H1 (cell line): ENCODE data around the gene CFDP1. TPM values are rescaled to one million over a fixed set of nuclear protein-coding genes. Genes with fewer than 3 reads are reported as not detected.

Source experiments
- CTCF ChIA-PET: fragments of 300-600 bp; sonication (Branson Sonifier 250); formaldehyde crosslinking; loops from one replicate; lab custom pipeline; 2021; ENCODE audit not compliant: partially characterized antibody; lab: Charles Lee
- POLR2A ChIA-PET: fragments of 300-600 bp; sonication (Branson Sonifier 250); formaldehyde crosslinking; loops from one replicate; lab custom pipeline; 2021; ENCODE audit warnings: inconsistent platforms; ENCODE audit not compliant: partially characterized antibody; lab: Charles Lee
- DNase-seq, 2 experiments: peaks; one replicate each; pipeline versions ENCODE4 v3.0.0 to v3.0.0-alpha.2; 2010 to 2022; ENCODE audit warnings: low spot score in 2 of 2, low read depth in 1 of 2, mixed read lengths in 1 of 2
- FAIRE-seq: peaks from 2 replicates; lab custom pipeline; 2011; peaks lifted over from hg19 to GRCh38; lab: Jason Lieb, UNC
- H2AFZ ChIP-seq: 2 replicates; pipeline ENCODE4 v1.8.1; 2012; ENCODE audit warnings: low read length, inconsistent platforms
- H2AK5ac ChIP-seq: 2 replicates; pipeline ENCODE4 v1.6.1; 2013; ENCODE audit warnings: low read depth, low read length
- H2BK120ac ChIP-seq: replicated peaks from 2 replicates; pipeline ENCODE3; 2013; ENCODE audit warnings: low read depth, low read length, inconsistent platforms
- H2BK12ac ChIP-seq: 2 replicates; pipeline ENCODE4 v1.6.1; 2013; ENCODE audit warnings: low read depth, low read length
- H2BK15ac ChIP-seq: 2 replicates; pipeline ENCODE4 v1.6.1; 2013; ENCODE audit warnings: low read length
- H2BK20ac ChIP-seq: 2 replicates; pipeline ENCODE4 v1.6.1; 2013; ENCODE audit warnings: low read length
- H2BK5ac ChIP-seq: 2 replicates; pipeline ENCODE4 v1.6.1; 2013; ENCODE audit warnings: low read depth, low read length
- H3K14ac ChIP-seq: 2 replicates; pipeline ENCODE4 v1.6.1; 2013; ENCODE audit warnings: inconsistent platforms; ENCODE audit not compliant: insufficient read length
- H3K18ac ChIP-seq: 2 replicates; pipeline ENCODE4 v1.6.1; 2013; ENCODE audit warnings: low read length; ENCODE audit errors: extremely low read depth
- H3K23ac ChIP-seq: 2 replicates; pipeline ENCODE4 v1.6.1; 2013; ENCODE audit warnings: inconsistent platforms; ENCODE audit not compliant: insufficient read length
- H3K23me2 ChIP-seq: 2 replicates; pipeline ENCODE4 v1.6.1; 2013; ENCODE audit warnings: low read depth, low read length
- H3K27ac ChIP-seq: 2 replicates; pipeline ENCODE4 v1.6.1; 2011; ENCODE audit warnings: low read depth, low read length, inconsistent platforms
- H3K27me3 ChIP-seq, 4 experiments: replicated peaks in 1 of 4; 1 replicate in 1 of 4; 2 replicates in 3 of 4; pipeline versions ENCODE4 v1.6.1 to v1.8.1; 2011 to 2013; ENCODE audit warnings: low read length in 3 of 4, mild to moderate bottlenecking in 3 of 4, inconsistent platforms in 2 of 4, mixed read lengths in 2 of 4, moderate library complexity in 1 of 4; ENCODE audit not compliant: control insufficient read depth in 3 of 4, insufficient read depth in 3 of 4; ENCODE audit errors: extremely low read depth in 1 of 4
- H3K36me3 ChIP-seq, 4 experiments: 2 replicates each; pipeline versions ENCODE4 v1.6.1 to v1.8.1; 2011 to 2013; ENCODE audit warnings: mild to moderate bottlenecking in 4 of 4, low read length in 3 of 4, moderate library complexity in 2 of 4, control low read depth in 1 of 4, inconsistent platforms in 1 of 4; ENCODE audit not compliant: insufficient read depth in 4 of 4, control insufficient read depth in 2 of 4
- H3K4ac ChIP-seq: replicated peaks from 2 replicates; pipeline ENCODE3; 2013; ENCODE audit warnings: low read length, low read depth, mixed read lengths, inconsistent platforms; ENCODE audit not compliant: insufficient read length
- H3K4me1 ChIP-seq, 4 experiments: replicated peaks in 1 of 4; 1 replicate in 1 of 4; 2 replicates in 3 of 4; pipeline versions ENCODE4 v1.6.1 to v1.8.1; 2011 to 2013; ENCODE audit warnings: low read length in 3 of 4, inconsistent platforms in 2 of 4, mixed read lengths in 1 of 4; ENCODE audit not compliant: insufficient read depth in 4 of 4, control insufficient read depth in 3 of 4
- H3K4me2 ChIP-seq, 2 experiments: 2 replicates each; pipeline versions ENCODE4 v1.6.1 to v1.8.1; 2011 to 2013; ENCODE audit warnings: low read depth in 2 of 2, low read length in 2 of 2, control low read depth in 1 of 2, inconsistent platforms in 1 of 2, mild to moderate bottlenecking in 1 of 2; ENCODE audit not compliant: insufficient read depth in 1 of 2
- H3K4me3 ChIP-seq, 4 experiments: fragments of 200-600, 300-600 bp in 1 of 4; sonication (generic), shearing (Covaris generic), sonication (Bioruptor Twin) in 1 of 4; 2 replicates each; pipeline versions ENCODE4 v1.5.1 to v1.8.1; 2011 to 2016; ENCODE audit warnings: low read length in 4 of 4, low read depth in 3 of 4, control low read depth in 2 of 4, inconsistent platforms in 2 of 4, mild to moderate bottlenecking in 2 of 4, mixed read lengths in 1 of 4, moderate library complexity in 1 of 4; ENCODE audit not compliant: insufficient read depth in 2 of 4; ENCODE audit errors: extremely low read depth in 1 of 4
- H3K56ac ChIP-seq: replicated peaks from 2 replicates; pipeline ENCODE3; 2013; ENCODE audit warnings: low read depth, mild to moderate bottlenecking, mixed read lengths, low read length, inconsistent platforms; ENCODE audit not compliant: insufficient read length
- H3K79me1 ChIP-seq: 2 replicates; pipeline ENCODE4 v1.6.1; 2013; ENCODE audit warnings: low read depth, low read length, control low read depth
- H3K79me2 ChIP-seq, 2 experiments: 2 replicates each; pipeline versions ENCODE4 v1.6.1 to v1.8.1; 2012 to 2013; ENCODE audit warnings: low read length in 2 of 2, mild to moderate bottlenecking in 2 of 2, inconsistent platforms in 1 of 2; ENCODE audit not compliant: insufficient read depth in 2 of 2, control insufficient read depth in 1 of 2
- H3K9ac ChIP-seq, 4 experiments: replicated peaks in 1 of 4; 1 replicate in 1 of 4; 2 replicates in 3 of 4; pipeline versions ENCODE4 v1.6.1 to v1.8.1; 2011 to 2013; ENCODE audit warnings: low read depth in 3 of 4, low read length in 3 of 4, control low read depth in 2 of 4, mild to moderate bottlenecking in 2 of 4, moderate library complexity in 2 of 4, inconsistent platforms in 1 of 4; ENCODE audit errors: extremely low read depth in 1 of 4
- H3K9me3 ChIP-seq, 2 experiments: 2 replicates each; pipeline versions ENCODE4 v1.6.1 to v1.8.1; 2012 to 2013; ENCODE audit warnings: mild to moderate bottlenecking in 2 of 2, moderate library complexity in 2 of 2, control low read depth in 1 of 2, inconsistent platforms in 1 of 2, low read depth in 1 of 2, low read length in 1 of 2, mixed read lengths in 1 of 2; ENCODE audit not compliant: insufficient read depth in 2 of 2
- H4K20me1 ChIP-seq, 2 experiments: replicated peaks in 1 of 2; 2 replicates each; pipeline versions ENCODE3 to v1.8.1; 2011 to 2013; ENCODE audit warnings: inconsistent platforms in 2 of 2, low read length in 2 of 2, mild to moderate bottlenecking in 1 of 2; ENCODE audit not compliant: insufficient read depth in 2 of 2, control insufficient read depth in 1 of 2
- H4K5ac ChIP-seq: 2 replicates; pipeline ENCODE4 v1.6.1; 2013; ENCODE audit warnings: low read length, low read depth, mixed read lengths, inconsistent platforms; ENCODE audit not compliant: insufficient read length
- H4K8ac ChIP-seq: 2 replicates; pipeline ENCODE4 v1.8.0; 2013; ENCODE audit warnings: mild to moderate bottlenecking, moderate library complexity, low read length, inconsistent platforms; ENCODE audit not compliant: insufficient read depth; ENCODE audit errors: extremely low read depth
- H4K91ac ChIP-seq: replicated peaks from 2 replicates; pipeline ENCODE3; 2013; ENCODE audit warnings: low read length, mixed read lengths, inconsistent platforms; ENCODE audit not compliant: insufficient read length
- RBBP5 ChIP-seq: IDR thresholded peaks from 2 replicates; pipeline ENCODE4 v1.7.1; 2012; ENCODE audit warnings: low read depth, mild to moderate bottlenecking, inconsistent platforms, low read length, moderate library complexity, borderline replicate concordance
- WGBS, 2 experiments: shearing (Covaris generic) in 1 of 2; methylation state at CpG; one replicate each; pipeline versions ENCODE4 v1.1.6 to v1.1.7; 2013 to 2015; ENCODE audit warnings: low lambda C conversion rate in 2 of 2, mixed read lengths in 2 of 2, inconsistent platforms in 1 of 2, low coverage in 1 of 2, missing lambda C conversion rate in 1 of 2; ENCODE audit not compliant: insufficient replicate concordance in 2 of 2, insufficient coverage in 1 of 2, insufficient read length in 1 of 2; ENCODE audit errors: extremely low coverage in 1 of 2, missing lambda C conversion rate in 1 of 2; 5-methylcytosine and 5-hydroxymethylcytosine counted together
- polyA plus RNA-seq, 7 experiments: library from polyadenylated mRNA; depleted of rRNA in 3 of 7; stranded (reverse) in 5 of 7; unstranded in 2 of 7; fragments of >200 nt in 5 of 7; fragments of 200-250 nt in 2 of 7; gene quantifications; 1 replicate in 5 of 7; 2 replicates in 1 of 7; 4 replicates in 1 of 7; pipeline versions ENCODE4 v1.2.1 to v1.2.3, GENCODE V29; 2011 to 2013; ENCODE audit warnings: missing spikeins in 2 of 7, mixed read lengths in 2 of 7
- total RNA-seq: library from RNA; stranded (reverse); fragmentation: NEBNext Ultra II Directional; extraction: Animal tissue kit (Norgen Biotek cat#: 25700); gene quantifications from 2 replicates; pipeline ENCODE4 v1.2.1, GENCODE V29; 2021

CFDP1 gene
- total and polyA plus RNA-seq, 2 of the 8 experiments (the other 6 are each of a cell fraction or from before 2014, with no cell fraction given) = 25.5 to 77.3 TPM

- POLR2A ChIA-PET = interaction anchor here (1.1 to 1.5 kb wide), 4 partner anchors 8 to 53 kb away, joined by 3 to 4 read pairs (median 4); no protein-coding TSS in a partner anchor
- Histone ChIP-seq H2BK5ac (no peak overlapping the region), H2BK12ac (no peak overlapping the region), H2AK5ac (no peak overlapping the region), H3K9ac (no peak overlapping the region), H4K91ac (no peak overlapping the region), H3K36me3 (peaks cover 8 to 29% (median 16%) of the 10 kb centered on the region in 4 experiments; a peak in 7 of 8 replicates), H4K8ac (no peak overlapping the region), H3K14ac (no peak overlapping the region), H3K4me1 (no peaks in the 10 kb centered on the region), H3K27ac (no peak overlapping the region; the same call in 1 of the 2 replicates), H3K23ac (no peak overlapping the region), H3K4me2 (no peak overlapping the region), H3K4ac (no peak overlapping the region), H2BK20ac (no peak overlapping the region), H3K56ac (no peak overlapping the region), H3K79me1 (no peaks in the 10 kb centered on the region), H3K4me3 (no peak overlapping the region), H3K79me2 (no peaks in the 10 kb centered on the region), H3K9me3 (no peaks in the 10 kb centered on the region), H3K23me2 (no peaks in the 10 kb centered on the region), H2BK120ac (no peak overlapping the region), H4K5ac (no peak overlapping the region), H2BK15ac (no peak overlapping the region), H3K18ac (no peak overlapping the region), H3K27me3 (no peaks in the 10 kb centered on the region), H2AFZ (no peak overlapping the region), H4K20me1 (no peaks in the 10 kb centered on the region)
- TF ChIP-seq RBBP5 = no peak
- WGBS, 2 experiments = 92% methylated on average over 9 of the region's 9 CpGs; no CpG with 5 or more reads in 1 of the 2 experiments
- DNase-seq (no peak), FAIRE-seq (no peak)
- CTCF ChIA-PET = interaction anchor here (0.8 to 2.1 kb wide), 10 partner anchors 13 to 107 kb away, joined by 3 to 8 read pairs (median 4); no protein-coding TSS in a partner anchor
Measured at GRCh38 chr16:75306099-75306762, 127.1 kb downstream of the CFDP1 start.
